ENCODE data around the gene NFATC2. TPM values are rescaled to one million over a fixed set of nuclear protein-coding genes. Genes with fewer than 3 reads are reported as not detected.

NFATC2 gene
- total and polyA plus RNA-seq, 9 donors = 2.2 to 9.4 (median 5.1) TPM

GRCh38 chr20:51549474-51549873 is 7.0 kb upstream of the NFATC2 start:
- H3K9me3 ChIP-seq = no peaks in the 10 kb centered on the region
- TF ChIP-seq EP300 (IDR thresholded peaks at IDR 0.05) = no peak
- no peak for DNase-seq
- no peaks in the 10 kb centered on the region for H3K4me1 ChIP-seq (ENCODE audit: insufficient read depth)
- H3K36me3 ChIP-seq = no peaks in the 10 kb centered on the region
- H3K27me3 ChIP-seq = no peaks in the 10 kb centered on the region
- 97 to 100% (median 98%) methylated on average over 4 of the region's 4 CpGs for WGBS, 3 donors
- no peak overlapping the region for H3K4me3 ChIP-seq
- intact Hi-C loops (cut with DNase I) = no loop called here
- no peak overlapping the region for H3K27ac ChIP-seq

GRCh38 chr20:51547951-51548350 is 5.4 kb upstream of the NFATC2 start:
- 95 to 98% (median 95%) methylated on average over 7 of the region's 7 CpGs for WGBS, 3 donors
- no peak for DNase-seq
- no peaks in the 10 kb centered on the region for H3K27me3 ChIP-seq
- H3K4me3 ChIP-seq = no peak overlapping the region
- intact Hi-C loops (cut with DNase I) = no loop called here
- no peaks in the 10 kb centered on the region for H3K4me1 ChIP-seq (ENCODE audit: insufficient read depth)
- no peaks in the 10 kb centered on the region for H3K36me3 ChIP-seq
- TF ChIP-seq EP300 (IDR thresholded peaks at IDR 0.05) (no peak), POLR2A (IDR thresholded peaks at IDR 0.05) (no peak), CTCF (IDR thresholded peaks at IDR 0.05) (no peak)
- no peak overlapping the region for H3K27ac ChIP-seq
- no peaks in the 10 kb centered on the region for H3K9me3 ChIP-seq

- no peaks in the 10 kb centered on the region for H3K36me3 ChIP-seq
- no peak overlapping the region for H3K4me3 ChIP-seq
- TF ChIP-seq CTCF (IDR thresholded peaks at IDR 0.05) (no peak), EP300 (IDR thresholded peaks at IDR 0.05) (no peak), POLR2A (IDR thresholded peaks at IDR 0.05) (no peak)
- 90 to 95% (median 90%) methylated on average over 2 of the region's 2 CpGs for WGBS, 3 donors
- H3K9me3 ChIP-seq = no peaks in the 10 kb centered on the region
- intact Hi-C loops (cut with DNase I) = no loop called here
- H3K27ac ChIP-seq = no peak overlapping the region
- H3K27me3 ChIP-seq = no peaks in the 10 kb centered on the region
- peaks cover 4% of the 10 kb centered on the region for H3K4me1 ChIP-seq (ENCODE audit: insufficient read depth)
- DNase-seq = no peak
Measured at GRCh38 chr20:51545515-51545914, 3.0 kb upstream of the NFATC2 start.

GRCh38 chr20:51543422-51543788 is 886 bp upstream of the NFATC2 start:
- intact Hi-C loops (cut with DNase I) = no loop called here
- TF ChIP-seq EP300 (IDR thresholded peaks at IDR 0.05) (no peak), CTCF (IDR thresholded peaks at IDR 0.05) (no peak), POLR2A (IDR thresholded peaks at IDR 0.05) (no peak)
- H3K4me3 ChIP-seq = no peak overlapping the region

DNA sequence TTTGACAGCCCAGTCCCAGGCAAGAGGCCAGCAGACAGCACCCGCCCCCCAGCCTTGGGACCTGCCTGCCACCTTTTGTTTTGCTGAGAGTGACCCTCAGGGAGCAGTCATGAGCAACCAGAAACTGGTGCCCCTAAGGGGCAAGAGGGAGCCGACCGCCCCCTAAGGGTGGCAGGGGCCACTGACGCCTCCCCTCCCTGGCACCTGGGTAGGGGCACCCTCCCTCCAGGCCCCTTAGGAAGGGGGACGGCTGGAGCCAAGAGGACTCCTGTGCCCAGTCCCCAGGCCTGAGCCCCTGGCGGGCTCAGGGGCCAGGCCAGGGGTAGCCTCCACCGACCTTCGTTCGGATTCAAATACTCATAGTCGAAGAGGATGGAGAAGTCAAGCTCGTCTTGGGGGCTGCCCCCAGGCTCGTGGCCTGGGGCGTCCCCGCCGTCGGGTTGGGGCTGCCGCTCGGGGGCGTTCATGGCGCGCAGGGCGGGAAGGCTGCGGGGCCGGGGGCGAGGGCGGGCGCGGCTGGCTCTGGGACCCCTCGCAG is 417 bp downstream of the NFATC2 start:
- peaks cover 4% of the 10 kb centered on the region for H3K4me1 ChIP-seq (ENCODE audit: insufficient read depth)
- peak in 1 of 5 donors; percentile 32 for DNase-seq
- peak overlapping the region in 1 of 2 donors; percentile 3 for H3K27ac ChIP-seq
- H3K36me3 ChIP-seq = no peaks in the 10 kb centered on the region
- TF ChIP-seq POLR2A (IDR thresholded peaks at IDR 0.05) = no peak
- intact Hi-C loops (cut with DNase I) = no loop called here
- peak overlapping the region; percentile 23 for H3K4me3 ChIP-seq
- no peaks in the 10 kb centered on the region for H3K27me3 ChIP-seq
- 30 to 47% (median 46%) methylated on average over 13 to 29 of the region's 29 CpGs for WGBS, 3 donors
- no peaks in the 10 kb centered on the region for H3K9me3 ChIP-seq

More at GRCh38 chr20:51543422-51543788, 886 bp upstream of the NFATC2 start:
- H3K36me3 ChIP-seq = no peaks in the 10 kb centered on the region
- no peaks in the 10 kb centered on the region for H3K27me3 ChIP-seq
- H3K27ac ChIP-seq = no peak overlapping the region
- DNase-seq = no peak
- WGBS, 3 donors = 64 to 71% (median 71%) methylated on average over 7 of the region's 7 CpGs
- no peaks in the 10 kb centered on the region for H3K9me3 ChIP-seq
- peaks cover 4% of the 10 kb centered on the region for H3K4me1 ChIP-seq (ENCODE audit: insufficient read depth)
